ENCODE results near the gene SESN2. TPM values are rescaled to one million over a fixed set of nuclear protein-coding genes. Genes with fewer than 3 reads are reported as not detected.

SESN2 gene
- total and polyA plus RNA-seq, 2 donors (not counting 1 experiment from before 2014, with no cell fraction given) = 4.5 to 5.4 TPM

- Mint-ChIP-seq H3K4me3 (no peak overlapping the region), H3K27ac (no peak overlapping the region), H3K9me3 (ENCODE audit: insufficient read depth) (no peaks in the 10 kb centered on the region), H3K27me3 (peaks cover 12% of the 10 kb centered on the region), H3K4me1 (no peaks in the 10 kb centered on the region)
- WGBS (ENCODE audit: insufficient coverage) = 100% methylated on average over 2 of the region's 2 CpGs
- ChIA-PET POLR2A (interaction anchor here (0.6 kb wide), 1 partner anchor 102 kb away, joined by 5 read pairs; no protein-coding TSS in a partner anchor), CTCF (interaction anchor here (0.6 to 1.2 kb wide), 2 partner anchors 50 to 209 kb away, joined by 3 to 5 read pairs; no protein-coding TSS in a partner anchor)
- H3K9ac ChIP-seq (ENCODE audit: low read length) = no peak overlapping the region
- H3K4me3 ChIP-seq (ENCODE audit: control extremely low read depth in 1 of 5, extremely low read depth in 1 of 5, insufficient read depth in 1 of 5, low read depth in 2 of 5, low read length in 4 of 5) = no peak overlapping the region
- no peak overlapping the region for H3K27ac ChIP-seq (ENCODE audit: low read length in 2 of 2)
- intact Hi-C loops (cut with micrococcal nuclease) = no loop called here
- no peaks in the 10 kb centered on the region for H3K27me3 ChIP-seq (replicated peaks in 1 of 4; ENCODE audit: control extremely low read depth in 1 of 4, control insufficient read depth in 3 of 4, insufficient read depth in 4 of 4, low read length in 3 of 4)
- no peaks in the 10 kb centered on the region for H3K79me2 ChIP-seq (ENCODE audit: control insufficient read depth, insufficient read depth, low read length)
- DNase-seq (no peak), ATAC-seq (ENCODE audit: low read depth) (no peak)
- H4K20me1 ChIP-seq (ENCODE audit: control insufficient read depth, insufficient read depth, low read length, poor library complexity, severe bottlenecking) = no peaks in the 10 kb centered on the region
- H3K36me3 ChIP-seq (replicated peaks in 1 of 2; ENCODE audit: control extremely low read depth in 1 of 2, control insufficient read depth in 1 of 2, extremely low read depth in 1 of 2, insufficient read depth in 2 of 2, low read length in 1 of 2) = no peaks in the 10 kb centered on the region
- H3K4me1 ChIP-seq (ENCODE audit: control insufficient read depth in 2 of 2, insufficient read depth in 2 of 2, low read length in 2 of 2) = no peaks in the 10 kb centered on the region
- no peak overlapping the region for H3K4me2 ChIP-seq (replicated peaks; ENCODE audit: low read depth, low read length, poor library complexity, severe bottlenecking)
- TF ChIP-seq EZH2 (IDR thresholded peaks at IDR 0.05; ENCODE audit: borderline replicate concordance, insufficient read depth, low read depth, low read length, poor library complexity, severe bottlenecking) (no peak), CTCF (IDR thresholded peaks at IDR 0.05) (no peak)
- no peak overlapping the region for H2AFZ ChIP-seq (ENCODE audit: insufficient read depth, low read depth, low read length, poor library complexity, severe bottlenecking)
- H3K9me3 ChIP-seq (ENCODE audit: control extremely low read depth in 1 of 3, control insufficient read depth in 2 of 3, insufficient read depth in 1 of 3, low read length in 2 of 3) = no peaks in the 10 kb centered on the region
Measured at GRCh38 chr1:28298438-28298837, 39.1 kb downstream of the SESN2 start.

- Histone ChIP-seq H2AFZ (ENCODE audit: insufficient read depth, low read depth, low read length, poor library complexity, severe bottlenecking) (no peak overlapping the region), H3K36me3 (replicated peaks in 1 of 2; ENCODE audit: control extremely low read depth in 1 of 2, control insufficient read depth in 1 of 2, extremely low read depth in 1 of 2, insufficient read depth in 2 of 2, low read length in 1 of 2) (no peaks in the 10 kb centered on the region), H4K20me1 (ENCODE audit: control insufficient read depth, insufficient read depth, low read length, poor library complexity, severe bottlenecking) (no peaks in the 10 kb centered on the region), H3K4me2 (replicated peaks; ENCODE audit: low read depth, low read length, poor library complexity, severe bottlenecking) (no peak overlapping the region), H3K27me3 (replicated peaks in 1 of 4; ENCODE audit: control extremely low read depth in 1 of 4, control insufficient read depth in 3 of 4, insufficient read depth in 4 of 4, low read length in 3 of 4) (no peaks in the 10 kb centered on the region), H3K4me1 (ENCODE audit: control insufficient read depth in 2 of 2, insufficient read depth in 2 of 2, low read length in 2 of 2) (no peaks in the 10 kb centered on the region), H3K4me3 (ENCODE audit: control extremely low read depth in 1 of 5, extremely low read depth in 1 of 5, insufficient read depth in 1 of 5, low read depth in 2 of 5, low read length in 4 of 5) (no peak overlapping the region), H3K9me3 (ENCODE audit: control extremely low read depth in 1 of 3, control insufficient read depth in 2 of 3, insufficient read depth in 1 of 3, low read length in 2 of 3) (no peaks in the 10 kb centered on the region), H3K79me2 (ENCODE audit: control insufficient read depth, insufficient read depth, low read length) (no peaks in the 10 kb centered on the region), H3K9ac (ENCODE audit: low read length) (no peak overlapping the region), H3K27ac (ENCODE audit: low read length in 2 of 2) (no peak overlapping the region)
- no peaks in the 10 kb centered on the region for H3K4me1 Mint-ChIP-seq
- H3K27me3 Mint-ChIP-seq = peaks cover 3% of the 10 kb centered on the region
- CTCF ChIA-PET = interaction anchor here (0.7 kb wide), 1 partner anchor 9 kb away, joined by 4 read pairs; no protein-coding TSS in a partner anchor
- ATAC-seq (ENCODE audit: low read depth) (no peak), DNase-seq (no peak)
- POLR2A ChIA-PET = interaction anchor here (0.7 to 0.8 kb wide), 2 partner anchors 23 to 27 kb away, joined by 3 read pairs; partner anchors contain the start of gene MED18
- H3K27ac Mint-ChIP-seq = no peak overlapping the region
- WGBS (ENCODE audit: insufficient coverage) = 100% methylated on average over 1 of the region's 7 CpGs
- no peak overlapping the region for H3K4me3 Mint-ChIP-seq
- TF ChIP-seq CTCF (IDR thresholded peaks at IDR 0.05) = no peak
- no peak for TF ChIP-seq EZH2 (IDR thresholded peaks at IDR 0.05; ENCODE audit: borderline replicate concordance, insufficient read depth, low read depth, low read length, poor library complexity, severe bottlenecking)
- H3K9me3 Mint-ChIP-seq (ENCODE audit: insufficient read depth) = no peaks in the 10 kb centered on the region
- intact Hi-C loops (cut with micrococcal nuclease) = no loop called here
Measured at GRCh38 chr1:28301368-28302174, 42.3 kb downstream of the SESN2 start.
